Renal pelvis (tissue), 12 donors: Measurements from ENCODE around the gene GJC3. TPM values are rescaled to one million over a fixed set of nuclear protein-coding genes. Genes with fewer than 3 reads are reported as not detected.
"Not testable (repeated sequence)": the region's sequence is repeated elsewhere in the genome, so short reads cannot be mapped to it uniquely, and the experiment has no call there.

Experiments
- DNase-seq: peaks from one replicate; pipeline ENCODE4 v3.0.0-alpha.2; 2013
- long read RNA-seq, 16 experiments: transcript quantifications; one replicate each; lab custom pipeline, GENCODE V29; 2026
- polyA plus RNA-seq, 3 donors: library from polyadenylated mRNA; unstranded; fragments of 120-200 nt; gene quantifications; one replicate each; pipeline ENCODE4 v1.2.1, GENCODE V29; 2013; ENCODE audit not compliant: insufficient read length in 3 of 3

Gene GJC3, protein sequence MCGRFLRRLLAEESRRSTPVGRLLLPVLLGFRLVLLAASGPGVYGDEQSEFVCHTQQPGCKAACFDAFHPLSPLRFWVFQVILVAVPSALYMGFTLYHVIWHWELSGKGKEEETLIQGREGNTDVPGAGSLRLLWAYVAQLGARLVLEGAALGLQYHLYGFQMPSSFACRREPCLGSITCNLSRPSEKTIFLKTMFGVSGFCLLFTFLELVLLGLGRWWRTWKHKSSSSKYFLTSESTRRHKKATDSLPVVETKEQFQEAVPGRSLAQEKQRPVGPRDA
- polyA plus RNA-seq = 1 to 10 TPM in 1 of 3 donors, under 1 TPM in 2; 0.86 to 1.7 (median 0.95) TPM
- long read RNA-seq, donor 1, partial matches to known transcripts = 0 of 2 reads
- long read RNA-seq, donor 1, other reads (novel, unspliced or antisense) = 0 of 2 reads
- long read RNA-seq, donor 2 = 0 reads
- long read RNA-seq, donor 3 = 0 reads
- long read RNA-seq, donor 4, partial matches to known transcripts = 0 of 2 reads
- long read RNA-seq, donor 4, other reads (novel, unspliced or antisense) = 0 of 2 reads
- long read RNA-seq, donor 5 = 0 reads
- long read RNA-seq, donor 6 = 0 reads
- long read RNA-seq, donor 7 = 0 reads
- long read RNA-seq, donor 8 = 0 reads
- long read RNA-seq, donor 9 = 0 reads
- long read RNA-seq, donor 10 = 0 reads
- long read RNA-seq, donor 11 = 0 reads
- long read RNA-seq, donor 12, partial matches to known transcripts = 0 of 1 reads
- long read RNA-seq, donor 12, other reads (novel, unspliced or antisense) = 0 of 1 reads
- long read RNA-seq, donor 13 = 0 reads
- long read RNA-seq, donor 14 = 0 reads
- long read RNA-seq, donor 15 = 0 reads
- long read RNA-seq, donor 16, partial matches to known transcripts = 0 of 2 reads
- long read RNA-seq, donor 16, other reads (novel, unspliced or antisense) = 0 of 2 reads

DNA sequence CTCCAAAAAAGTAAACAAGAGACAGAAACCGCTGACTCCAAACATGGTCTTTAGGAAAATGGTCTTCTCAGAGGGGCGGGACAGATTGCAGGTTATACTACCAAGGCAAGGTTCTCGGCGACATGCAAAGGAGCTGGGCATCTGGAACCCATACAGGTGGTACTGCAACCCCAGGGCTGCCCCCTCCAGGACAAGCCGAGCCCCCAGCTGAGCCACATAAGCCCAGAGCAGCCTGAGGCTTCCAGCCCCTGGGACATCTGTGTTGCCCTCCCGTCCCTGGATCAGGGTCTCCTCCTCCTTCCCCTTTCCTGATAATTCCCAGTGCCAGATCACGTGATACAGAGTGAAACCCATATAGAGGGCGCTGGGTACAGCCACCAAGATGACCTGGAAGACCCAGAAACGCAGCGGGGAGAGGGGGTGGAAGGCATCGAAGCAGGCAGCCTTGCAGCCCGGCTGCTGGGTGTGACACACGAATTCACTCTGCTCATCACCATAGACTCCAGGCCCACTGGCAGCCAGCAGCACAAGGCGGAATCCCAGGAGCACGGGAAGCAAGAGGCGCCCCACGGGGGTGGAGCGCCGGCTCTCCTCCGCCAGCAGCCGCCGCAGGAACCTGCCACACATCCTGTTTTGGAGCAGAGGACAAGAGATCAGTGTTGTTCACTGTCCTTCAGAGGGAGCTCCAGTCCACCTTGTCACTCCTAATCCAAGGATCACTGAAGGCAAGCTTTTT, at the start of gene GJC3:
TSS of gene GJC3 (minus strand) at position 627 of the 736 bp plus-strand sequence. CDS start at position 627, 0 bp downstream.
- peak; percentile 37 for DNase-seq

DNA sequence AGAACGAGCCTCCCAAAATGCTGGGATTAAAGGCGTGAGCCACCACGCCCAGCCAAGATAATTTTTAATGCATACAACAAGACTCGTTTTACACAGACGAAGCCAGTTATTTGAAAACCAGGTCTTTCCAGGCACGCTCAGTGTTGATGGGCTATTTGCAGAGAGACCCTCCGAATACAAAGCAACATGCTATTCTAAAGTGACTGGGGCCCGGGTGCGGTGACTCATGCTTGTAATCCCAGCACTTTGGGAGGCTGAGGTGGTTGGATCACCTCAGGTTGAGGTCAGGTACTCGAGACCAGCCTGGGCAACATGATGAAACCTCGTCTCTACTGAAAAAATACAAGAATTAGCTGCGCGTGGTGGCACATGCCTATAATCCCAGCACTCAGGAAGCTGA, 47.2 kb upstream of the GJC3 start:
- no peak for DNase-seq

DNA sequence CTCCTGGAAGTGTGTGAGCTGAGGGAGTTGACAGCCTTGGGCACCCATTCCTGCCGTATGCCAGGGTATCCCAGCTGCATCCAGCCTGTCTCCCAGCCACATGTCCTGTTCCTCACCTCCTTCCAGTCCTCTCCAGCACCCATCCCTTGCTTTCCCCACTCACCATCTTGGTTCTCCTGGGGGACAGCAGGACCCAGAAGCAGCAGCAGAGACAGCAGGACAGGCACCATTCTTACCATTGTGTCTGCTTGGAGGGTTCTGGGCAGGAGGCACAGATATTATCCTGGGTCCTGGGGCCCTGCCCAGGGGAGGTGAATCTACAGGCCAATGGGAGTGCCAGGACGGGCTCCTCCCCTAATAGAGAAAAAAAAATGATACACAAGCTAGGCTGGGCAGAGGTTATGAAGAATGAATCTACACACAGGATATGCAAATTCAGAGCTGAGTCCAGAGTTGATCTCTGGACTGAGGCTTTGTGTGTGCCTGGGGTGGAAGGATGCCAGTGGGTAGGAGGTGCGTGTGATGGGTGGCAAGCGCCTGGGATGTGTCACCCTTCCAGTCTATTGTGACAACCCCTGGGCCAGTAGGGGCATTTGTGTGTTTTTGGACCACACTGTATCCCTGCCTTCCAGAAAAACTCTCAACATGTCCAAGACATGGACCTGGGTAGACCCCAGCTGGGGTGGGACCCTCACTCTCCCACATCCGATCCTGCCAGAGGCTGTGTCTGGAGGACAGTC, 46.5 kb upstream of the GJC3 start, which contains the start of gene AZGP1:
TSS of gene AZGP1 (minus strand) at position 250 of the 740 bp plus-strand sequence. CDS start at position 239, 11 bp downstream.
- no peak for DNase-seq

DNA sequence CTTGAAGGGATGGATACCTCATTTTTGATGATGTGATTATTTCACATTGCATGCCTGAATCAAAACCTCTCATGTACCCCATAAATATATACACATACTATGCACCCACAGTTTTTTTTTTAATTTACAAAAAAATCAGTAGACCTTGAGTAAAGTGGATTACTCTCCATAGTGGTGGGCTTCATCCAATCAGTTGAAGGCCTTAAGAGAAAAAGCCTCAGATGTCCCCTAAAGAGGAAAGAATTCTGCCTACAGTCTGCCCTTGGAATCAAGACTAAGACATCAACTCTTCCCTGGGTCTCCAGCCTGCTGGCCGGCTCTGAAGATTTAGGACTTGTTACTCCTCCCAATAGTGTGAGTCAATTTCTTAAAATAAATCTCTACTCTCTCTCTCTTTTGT, 45.3 kb upstream of the GJC3 start:
- DNase-seq = no peak

DNA sequence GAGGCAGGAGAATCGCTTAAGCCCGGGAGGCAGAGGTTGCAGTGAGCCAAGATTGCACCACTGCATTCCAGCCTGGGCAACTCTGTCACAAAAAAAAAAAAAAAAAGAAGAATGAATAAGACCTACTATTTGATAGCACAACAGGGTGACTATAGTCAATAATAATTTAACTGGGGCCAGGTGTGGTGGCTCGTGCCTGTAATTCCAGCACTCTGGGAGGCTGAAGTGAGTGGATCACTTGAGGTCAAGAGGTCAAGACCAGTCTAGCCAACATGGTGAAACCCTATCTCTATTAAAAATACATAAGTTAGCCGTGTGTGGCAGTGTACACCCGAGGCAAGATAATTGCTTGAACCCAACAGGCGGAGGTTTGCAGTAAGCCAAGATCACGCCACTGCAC, 44.4 kb upstream of the GJC3 start:
- DNase-seq = not testable (repeated sequence)

DNA sequence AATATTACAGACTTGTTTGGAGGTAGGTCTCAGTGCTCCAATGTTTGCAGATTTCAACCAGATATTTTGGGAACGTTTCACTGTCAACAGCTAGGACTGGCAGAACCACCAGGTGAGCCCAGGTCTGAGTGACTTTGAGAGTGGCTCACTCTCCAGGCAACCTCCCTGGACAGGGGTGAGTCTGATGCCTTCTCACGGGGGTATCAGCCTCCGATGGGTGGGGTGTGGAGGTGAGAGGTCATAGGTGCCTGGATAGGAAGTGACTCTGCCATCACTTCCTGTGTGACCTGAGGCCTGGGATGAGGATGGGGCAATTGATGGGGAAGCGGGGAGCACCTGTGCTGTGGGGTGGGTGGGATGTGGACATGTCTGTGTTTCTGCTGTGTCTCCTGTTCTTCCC, 41.8 kb upstream of the GJC3 start:
- no peak for DNase-seq

DNA sequence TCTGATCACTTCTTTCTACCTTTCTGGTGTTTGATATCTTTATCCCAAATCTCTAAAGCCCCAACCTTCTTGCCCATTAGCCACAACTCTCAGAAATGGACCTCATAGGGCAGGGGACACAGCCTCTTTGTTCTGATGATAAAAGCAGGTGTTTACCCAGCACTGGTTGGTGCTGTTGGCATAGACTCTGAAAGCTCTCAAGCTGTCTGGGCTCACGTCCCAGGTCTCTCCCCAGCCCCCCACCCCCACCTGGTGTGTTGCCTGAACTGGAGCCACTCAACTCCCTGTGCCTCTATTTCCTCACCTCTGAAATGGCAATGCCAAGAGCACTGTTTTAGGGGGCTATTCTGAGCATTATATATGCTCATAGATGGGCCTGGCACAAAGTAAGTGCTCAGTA, 40.4 kb upstream of the GJC3 start:
- DNase-seq = not testable (repeated sequence)

DNA sequence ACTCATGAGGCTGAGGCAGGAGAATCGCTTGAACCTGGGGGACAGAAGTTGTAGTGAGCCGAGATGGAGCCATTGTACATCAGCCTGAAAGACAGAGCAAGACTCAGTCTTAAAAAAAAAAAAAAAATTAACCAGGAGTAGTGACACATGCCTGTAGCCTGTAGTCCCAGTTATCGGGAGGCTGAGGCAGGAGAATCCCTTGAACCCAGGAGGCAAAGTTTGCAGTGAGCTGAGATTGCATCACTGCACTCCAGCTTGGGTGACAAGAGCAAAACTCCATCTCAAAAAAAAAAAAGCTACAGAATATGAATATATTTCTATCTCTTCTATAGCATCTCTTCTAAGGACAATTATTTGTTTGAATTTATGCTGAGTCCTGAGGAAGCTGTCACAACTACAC, 39.9 kb upstream of the GJC3 start:
- no peak for DNase-seq

DNA sequence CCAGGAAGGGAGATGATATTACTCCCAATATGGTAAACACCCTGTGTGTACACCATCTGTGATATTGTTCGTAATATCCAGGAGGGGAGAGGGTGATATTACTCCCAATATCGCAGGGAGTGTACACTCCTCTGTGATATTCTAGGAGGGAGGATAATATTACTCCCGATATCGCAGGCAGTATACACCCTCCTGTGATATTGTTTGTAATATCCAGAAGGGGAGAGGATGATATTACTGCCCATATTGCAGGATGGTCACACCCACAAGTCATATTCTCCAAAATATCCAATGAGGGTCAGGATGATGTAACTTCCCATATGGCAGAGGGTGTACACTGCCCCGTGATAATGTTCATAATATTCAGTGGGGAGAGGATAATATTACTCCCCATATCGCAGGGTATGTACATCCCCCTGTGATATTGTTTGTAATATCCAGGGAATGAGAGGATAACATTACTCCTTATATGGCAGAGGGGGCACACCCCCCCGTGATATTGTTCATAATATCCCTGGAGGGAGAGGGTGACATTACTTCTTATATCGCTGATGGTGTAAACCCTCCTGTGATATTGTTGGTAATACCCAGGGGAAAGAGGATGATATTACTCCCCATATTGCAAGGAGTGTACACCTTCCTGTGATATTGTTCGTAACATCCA, 29.3 kb upstream of the GJC3 start:
- no peak for DNase-seq

DNA sequence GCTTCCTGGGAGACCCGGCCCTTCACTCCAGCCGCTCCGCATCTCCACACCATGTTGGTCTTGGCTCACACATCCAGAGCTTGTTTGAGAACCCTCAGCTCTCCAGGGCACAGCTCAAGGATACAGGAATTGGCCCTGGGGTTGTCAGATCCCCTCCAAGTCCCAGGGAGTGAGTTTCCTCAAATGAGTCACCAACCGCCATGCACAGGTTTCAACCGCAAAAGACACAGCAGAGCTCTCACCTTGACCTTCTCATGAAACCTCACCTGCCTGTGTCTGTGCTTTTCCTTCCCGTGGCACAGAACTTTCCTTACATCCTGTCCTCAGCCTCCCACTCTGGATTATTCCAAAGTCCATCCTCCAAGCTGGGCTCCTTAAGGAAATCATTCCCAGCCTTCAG, 25.8 kb upstream of the GJC3 start:
- no peak for DNase-seq

DNA sequence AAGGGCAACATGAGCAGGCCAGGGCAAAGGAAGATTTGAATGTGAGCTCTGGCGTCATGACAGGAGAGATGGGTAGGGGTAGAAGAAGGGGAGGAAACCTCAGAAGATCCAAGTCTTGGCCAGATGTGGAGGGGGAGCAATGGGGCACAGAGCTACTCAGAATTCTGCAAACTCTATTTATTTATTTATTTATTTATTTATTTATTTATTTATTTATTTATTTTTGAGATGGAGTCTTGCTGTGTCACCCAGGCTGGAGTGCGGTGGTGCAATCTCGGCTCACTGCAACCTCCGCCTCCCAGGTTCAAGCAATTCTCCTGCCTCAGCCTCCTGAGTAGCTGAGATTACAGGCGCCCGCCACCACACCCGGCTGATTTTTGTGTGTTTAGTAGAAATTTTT, 25.2 kb upstream of the GJC3 start:
- not testable (repeated sequence) for DNase-seq

DNA sequence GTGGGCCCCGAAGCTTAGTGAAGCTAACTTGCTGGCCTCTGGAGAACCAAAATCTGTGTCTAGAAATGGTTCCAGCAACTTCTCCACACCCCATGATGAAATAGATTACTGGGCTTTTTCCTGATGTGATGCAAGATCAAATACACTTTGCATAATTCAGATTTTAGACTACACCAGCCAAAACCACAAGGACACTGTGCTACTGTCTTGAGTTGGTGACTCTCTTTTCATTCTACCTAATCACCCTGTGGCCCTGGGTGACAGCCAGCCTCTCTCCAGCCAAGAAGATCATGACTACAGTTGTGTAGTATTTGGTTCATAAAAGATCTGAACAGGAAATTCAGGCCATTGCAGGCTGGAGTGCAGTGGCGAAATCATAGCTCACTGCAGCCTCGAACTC, 24.2 kb upstream of the GJC3 start:
- no peak for DNase-seq

DNA sequence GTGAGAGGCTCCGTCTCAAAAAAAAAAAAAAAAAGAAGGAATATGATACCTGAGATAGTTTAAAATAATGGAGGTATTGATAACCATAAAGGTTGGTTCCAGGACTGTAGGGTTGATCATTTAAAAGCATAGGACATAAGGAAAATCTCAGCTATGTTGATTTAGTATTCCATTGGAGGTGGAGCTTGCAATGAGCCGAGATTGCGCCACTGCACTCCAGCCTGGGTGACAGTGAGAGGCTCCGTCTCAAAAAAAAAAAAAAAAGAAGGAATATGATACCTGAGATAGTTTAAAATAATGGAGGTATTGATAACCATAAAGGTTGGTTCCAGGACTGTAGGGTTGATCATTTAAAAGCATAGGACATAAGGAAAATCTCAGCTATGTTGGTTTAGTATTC, 23.2 kb upstream of the GJC3 start:
- not testable (repeated sequence) for DNase-seq

DNA sequence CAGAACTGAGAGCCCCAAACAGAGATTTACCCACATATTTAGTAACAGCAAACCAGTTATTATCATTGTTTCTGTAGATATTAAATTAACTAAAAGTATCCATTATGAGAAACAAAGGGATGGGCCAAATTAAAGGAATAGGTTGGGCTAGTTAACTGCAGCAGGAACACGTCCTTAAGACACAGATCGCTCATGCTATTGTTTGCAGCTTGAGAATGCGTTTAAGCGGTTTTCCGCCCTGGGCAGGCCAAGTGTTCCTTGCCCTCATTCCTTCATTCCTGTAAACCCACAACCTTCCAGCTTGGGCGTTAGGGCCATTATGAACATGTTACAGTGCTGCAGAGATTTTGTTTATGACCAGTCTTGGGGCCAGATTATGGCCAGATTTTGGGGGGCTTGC, 21.4 kb upstream of the GJC3 start:
- not testable (repeated sequence) for DNase-seq

DNA sequence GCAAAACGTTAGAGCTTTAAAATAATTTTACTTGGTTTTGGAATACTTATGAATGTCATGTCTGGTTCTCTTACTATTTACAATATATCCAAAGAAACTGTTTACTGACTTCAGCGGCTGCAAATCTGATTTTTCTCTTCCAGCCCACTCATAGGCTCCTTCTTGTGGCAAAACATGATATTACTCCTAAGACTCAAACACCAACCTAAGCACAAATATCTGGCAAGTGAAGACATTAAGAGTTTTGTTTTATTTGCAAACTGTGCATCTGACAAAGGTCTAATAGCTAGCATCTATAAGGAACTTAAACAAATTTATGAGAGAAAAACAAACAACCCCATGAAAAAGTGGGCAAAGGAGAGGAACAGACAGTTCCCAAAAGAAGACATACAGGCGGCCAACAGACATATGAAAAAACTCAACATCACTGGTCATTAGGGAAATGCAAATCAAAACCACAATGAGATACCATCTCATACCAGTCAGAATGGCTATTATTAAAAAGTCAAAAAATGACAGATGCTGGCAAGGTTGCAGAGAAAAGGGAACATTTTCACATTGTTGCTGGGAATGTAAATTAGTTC, 20.3 kb upstream of the GJC3 start:
- no peak for DNase-seq

DNA sequence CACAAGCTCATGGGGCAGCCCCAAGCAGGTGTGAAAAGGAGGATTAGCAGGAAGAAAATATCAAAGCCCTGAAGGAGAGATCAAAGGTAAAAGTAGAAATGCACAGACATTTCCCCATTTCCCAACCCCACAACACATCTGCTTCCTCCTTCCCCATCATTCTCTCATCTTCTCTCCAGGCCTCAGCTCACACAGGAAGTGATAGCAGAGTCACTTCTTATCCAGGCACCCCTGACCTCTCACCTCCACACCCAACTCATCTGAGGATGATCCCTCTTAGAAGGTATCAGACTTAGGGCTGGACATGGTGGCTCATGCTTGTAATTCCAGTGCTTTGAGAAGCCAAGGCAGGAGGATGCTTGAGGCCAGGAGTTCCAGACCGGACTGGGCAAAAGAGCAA, 18.2 kb upstream of the GJC3 start:
- no peak for DNase-seq

DNA sequence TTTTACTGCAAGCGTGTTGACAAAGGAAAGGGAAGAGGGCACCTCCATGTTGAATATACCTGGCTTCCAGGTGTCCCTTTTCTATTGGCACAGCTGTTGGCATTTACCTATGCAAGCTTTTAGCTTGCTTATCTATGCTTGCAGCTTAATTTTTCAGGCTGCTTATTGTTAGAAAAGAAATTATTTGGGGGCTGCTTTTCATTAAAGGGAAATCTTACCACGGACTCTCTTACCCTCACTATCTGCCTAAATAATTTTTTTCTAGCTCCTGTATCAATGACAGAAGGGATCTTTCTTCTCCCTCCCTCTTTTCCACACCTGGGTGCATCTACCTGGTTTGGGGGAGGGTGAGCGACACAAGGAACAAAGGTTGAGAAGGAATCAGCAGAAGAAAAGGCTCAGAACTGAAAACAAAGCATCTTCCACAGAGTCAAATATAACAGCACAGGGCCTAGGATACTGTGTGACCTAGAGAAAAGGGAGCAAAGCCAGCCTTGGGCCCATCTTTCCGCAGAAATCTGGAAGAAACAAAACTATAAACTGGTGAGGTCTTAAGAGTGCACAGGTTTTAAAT, 15.2 kb upstream of the GJC3 start:
- no peak for DNase-seq

DNA sequence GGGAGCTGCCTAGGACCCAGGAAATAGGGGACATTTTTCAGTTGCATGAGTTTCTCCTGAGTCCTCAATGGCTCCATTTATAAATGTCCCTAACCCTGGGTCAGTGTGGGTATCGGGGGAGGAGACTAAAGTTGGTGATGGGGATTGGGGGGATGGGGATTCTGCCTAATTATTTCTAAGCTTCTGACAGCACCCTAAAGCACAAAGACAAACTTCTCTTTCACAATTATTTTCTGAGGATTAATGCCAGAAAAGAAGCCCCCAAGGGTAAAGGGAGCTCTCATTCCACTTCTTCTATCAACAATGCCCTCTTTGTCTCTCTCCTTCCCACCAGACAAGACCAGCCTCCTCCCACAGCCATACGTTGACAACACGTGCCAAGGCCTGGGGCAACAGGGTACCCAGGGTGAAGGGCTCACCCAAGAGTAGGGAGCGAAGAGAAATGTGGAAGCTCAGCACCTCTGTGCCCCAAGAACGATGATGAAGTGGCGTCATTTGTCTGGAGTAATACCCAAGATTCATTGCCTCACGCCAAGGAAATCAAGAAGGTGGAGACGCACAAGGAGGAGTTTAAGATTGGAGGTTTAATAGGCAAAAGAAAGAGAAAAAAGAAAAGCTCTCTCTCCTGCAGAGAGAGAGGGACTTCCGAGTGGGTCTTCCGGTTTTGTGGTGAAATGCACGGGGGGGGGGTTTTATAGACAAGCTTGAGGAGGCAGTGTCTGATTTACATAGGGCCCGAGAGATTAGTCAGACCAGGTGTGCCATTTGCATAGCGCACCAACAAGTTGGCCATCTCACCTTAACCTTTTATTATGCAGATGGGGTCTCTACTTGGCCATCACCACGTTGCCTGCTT, 14.4 kb upstream of the GJC3 start:
- no peak for DNase-seq

DNA sequence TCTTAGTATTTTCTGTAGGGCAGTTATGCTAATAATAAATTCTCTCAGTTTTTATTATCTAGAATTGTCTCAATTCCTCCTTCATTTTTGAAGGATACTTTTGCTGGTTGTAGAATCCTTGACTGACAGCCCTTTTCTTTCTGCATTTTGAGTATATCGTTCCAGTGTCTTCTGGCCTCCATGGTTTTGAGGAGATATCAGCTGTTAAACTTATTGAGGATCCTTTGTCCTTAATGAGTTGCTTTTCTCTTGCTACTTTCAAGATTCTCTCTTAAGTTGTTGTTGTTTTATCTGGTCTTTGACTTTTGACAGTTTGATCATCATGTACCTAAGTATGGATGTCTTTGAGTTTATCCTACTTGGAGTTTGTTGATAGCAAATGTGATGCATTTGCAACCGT, 8.9 kb upstream of the GJC3 start:
- no peak for DNase-seq
